Activated CD4-positive, alpha-beta T cell treated with anti-CD3 and anti-CD28 coated beads, Interleukin-2, amount 10 ng/mL, durations not matched to agents 7 days and 5 days (primary cell): ENCODE measurements around the gene TP53AIP1. TPM values are rescaled to one million over a fixed set of nuclear protein-coding genes. Genes with fewer than 3 reads are reported as not detected.
A peak's percentile ranks its signal among the peaks of the same experiment; 100 is the strongest.

Experiments
- CTCF ChIA-PET: fragments of 350-600 bp; sonication (Branson Sonifier 250); formaldehyde crosslinking; loops from one replicate; lab custom pipeline; 2021; ENCODE audit warnings: antibody characterized with exemption; lab: Charles Lee
- POLR2A ChIA-PET: fragments of 350-600 bp; sonication (Branson Sonifier 250); formaldehyde crosslinking; loops from one replicate; lab custom pipeline; 2021; ENCODE audit warnings: antibody characterized with exemption; lab: Charles Lee
- DNase-seq: peaks from one replicate; pipeline ENCODE4 v3.0.0-alpha.2; 2020
- H3K27ac Mint-ChIP-seq: one replicate; pipeline ENCODE4 v1.8.0; 2021; ENCODE audit warnings: mild to moderate bottlenecking, moderate library complexity, mixed read lengths
- H3K27me3 Mint-ChIP-seq: one replicate; pipeline ENCODE4 v1.8.0; 2021; ENCODE audit warnings: mixed read lengths
- H3K36me3 Mint-ChIP-seq: one replicate; pipeline ENCODE4 v1.8.0; 2021; ENCODE audit warnings: low read depth, mixed read lengths
- H3K4me1 Mint-ChIP-seq: one replicate; pipeline ENCODE4 v1.8.0; 2021; ENCODE audit warnings: mixed read lengths
- H3K4me3 Mint-ChIP-seq: one replicate; pipeline ENCODE4 v1.8.0; 2021; ENCODE audit warnings: mild to moderate bottlenecking, moderate library complexity, mixed read lengths
- H3K9me3 Mint-ChIP-seq: one replicate; pipeline ENCODE4 v1.8.0; 2021; ENCODE audit warnings: mixed read lengths
- total RNA-seq, 2 experiments: library from RNA; stranded (reverse); gene quantifications; one replicate each; pipeline ENCODE4 v1.2.3, GENCODE V29; 2021

TP53AIP1 gene
- total RNA-seq, 2 experiments from 2014 or later: not detected

GRCh38 chr11:128941110-128941509, 1.6 kb downstream of the TP53AIP1 start:
- DNase-seq: no peak
- ChIA-PET CTCF (interaction anchor here (1.4 kb wide), 1 partner anchor 55 kb away, joined by 3 read pairs; no protein-coding TSS in a partner anchor), POLR2A (no interaction called here)
- H3K36me3 Mint-ChIP-seq: no peaks in the 10 kb centered on the region
- no peaks in the 10 kb centered on the region for H3K4me1 Mint-ChIP-seq
- H3K4me3 Mint-ChIP-seq: no peak overlapping the region
- H3K9me3 Mint-ChIP-seq: no peaks in the 10 kb centered on the region
- no peaks in the 10 kb centered on the region for H3K27me3 Mint-ChIP-seq
- no peak overlapping the region for H3K27ac Mint-ChIP-seq

DNA sequence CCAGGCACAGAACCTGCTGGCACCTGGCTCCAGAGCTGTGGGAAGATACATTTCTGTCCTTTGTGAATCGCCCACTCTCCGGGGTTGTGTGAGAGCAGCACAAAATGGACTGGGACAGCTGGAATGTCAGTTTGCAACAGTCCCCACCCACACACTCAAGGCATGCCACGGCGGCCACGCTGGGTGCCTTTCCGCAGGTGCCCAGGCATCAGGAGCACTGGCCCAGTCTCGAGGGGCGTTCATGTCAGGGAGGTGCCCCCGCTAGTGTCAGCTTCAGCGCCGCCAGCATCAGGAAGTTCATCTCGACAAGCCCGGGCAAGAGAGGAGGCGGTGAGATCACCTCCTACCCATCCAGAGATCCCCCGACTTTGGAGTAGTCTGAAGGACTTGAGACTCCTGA, 2.1 kb downstream of the TP53AIP1 start:
- no peak overlapping the region for H3K4me3 Mint-ChIP-seq
- ChIA-PET CTCF (interaction anchor here (1.3 to 1.4 kb wide), 2 partner anchors 22 to 54 kb away, joined by 3 read pairs; no protein-coding TSS in a partner anchor), POLR2A (no interaction called here)
- no peak overlapping the region for H3K27ac Mint-ChIP-seq
- no peaks in the 10 kb centered on the region for H3K27me3 Mint-ChIP-seq
- no peak for DNase-seq
- H3K9me3 Mint-ChIP-seq: no peaks in the 10 kb centered on the region
- H3K4me1 Mint-ChIP-seq: no peaks in the 10 kb centered on the region
- H3K36me3 Mint-ChIP-seq: no peaks in the 10 kb centered on the region

GRCh38 chr11:128940156-128940555, 2.5 kb downstream of the TP53AIP1 start:
- Mint-ChIP-seq H3K4me1 (no peaks in the 10 kb centered on the region), H3K27me3 (no peaks in the 10 kb centered on the region), H3K27ac (no peak overlapping the region), H3K4me3 (no peak overlapping the region), H3K9me3 (no peaks in the 10 kb centered on the region), H3K36me3 (no peaks in the 10 kb centered on the region)
- ChIA-PET CTCF (interaction anchor here (1.3 kb wide), 1 partner anchor 21 kb away, joined by 3 read pairs; no protein-coding TSS in a partner anchor), POLR2A (no interaction called here)
- DNase-seq: no peak

DNA sequence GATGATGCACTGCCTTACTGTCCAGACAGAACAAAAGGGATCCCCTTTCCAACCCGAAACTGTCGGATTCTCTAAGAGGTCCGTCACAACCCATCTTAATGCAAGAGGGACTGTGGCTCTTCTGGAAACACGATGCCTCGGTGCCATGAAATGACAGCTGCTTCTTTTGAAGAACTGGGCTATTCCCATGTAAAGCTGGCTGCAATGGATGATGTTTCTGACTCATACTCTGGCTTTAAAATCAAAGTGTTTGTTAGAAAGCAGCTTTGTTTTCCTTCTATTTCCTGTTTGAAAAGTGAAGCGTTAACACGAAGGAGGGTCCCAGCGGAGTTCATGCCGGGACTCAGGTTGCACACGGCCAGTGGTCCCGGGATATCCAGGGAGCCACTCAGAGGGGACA, 3.1 kb downstream of the TP53AIP1 start:
- Mint-ChIP-seq H3K4me3 (no peak overlapping the region), H3K36me3 (no peaks in the 10 kb centered on the region), H3K27me3 (no peaks in the 10 kb centered on the region), H3K9me3 (no peaks in the 10 kb centered on the region), H3K4me1 (no peaks in the 10 kb centered on the region), H3K27ac (no peak overlapping the region)
- ChIA-PET POLR2A (no interaction called here), CTCF (interaction anchor here (1.3 kb wide), 1 partner anchor 21 kb away, joined by 3 read pairs; no protein-coding TSS in a partner anchor)
- DNase-seq: no peak

DNA sequence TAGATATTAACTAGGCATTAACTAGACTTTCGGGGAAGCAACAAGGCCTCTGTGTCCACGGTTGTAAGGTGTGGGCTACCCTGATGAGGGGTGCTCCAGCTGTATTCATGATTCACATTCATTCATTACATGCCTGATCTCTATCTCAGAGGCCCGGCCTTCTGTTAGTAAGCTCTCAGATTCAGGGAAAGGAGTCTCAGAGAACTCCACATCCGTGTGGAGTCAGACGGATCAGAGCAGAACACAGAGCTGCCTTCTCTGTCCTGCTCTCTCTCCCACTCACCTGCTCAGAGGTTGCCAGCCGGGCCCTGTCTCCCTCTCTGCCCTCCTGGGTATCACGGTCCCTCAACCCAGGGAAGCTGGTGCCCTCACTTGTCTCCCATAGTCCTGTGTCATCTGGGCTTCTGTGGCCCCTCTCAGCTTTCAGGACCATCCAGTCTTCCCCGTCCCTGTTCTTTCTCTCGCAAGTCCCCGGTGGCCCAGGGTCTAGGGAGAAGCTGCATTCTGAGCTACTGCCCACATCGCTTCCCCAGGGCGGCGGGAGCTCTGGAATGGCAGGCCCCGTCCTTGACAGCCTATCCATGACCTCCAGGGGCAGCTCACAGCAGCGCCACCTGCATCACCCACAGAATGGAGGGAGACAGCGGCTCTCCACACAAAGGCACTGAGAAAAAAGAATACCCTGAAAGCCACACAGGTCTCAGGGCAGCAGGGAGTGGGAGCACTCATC, 4.3 kb downstream of the TP53AIP1 start:
- no peaks in the 10 kb centered on the region for H3K9me3 Mint-ChIP-seq
- ChIA-PET CTCF (interaction anchor here (0.6 to 0.7 kb wide), 2 partner anchors 12 to 394 kb away, joined by 3 to 4 read pairs; no protein-coding TSS in a partner anchor), POLR2A (no interaction called here)
- H3K36me3 Mint-ChIP-seq: no peaks in the 10 kb centered on the region
- H3K27ac Mint-ChIP-seq: peak overlapping the region; percentile 50
- H3K4me3 Mint-ChIP-seq: no peak overlapping the region
- no peak for DNase-seq
- H3K27me3 Mint-ChIP-seq: no peaks in the 10 kb centered on the region
- H3K4me1 Mint-ChIP-seq: no peaks in the 10 kb centered on the region

DNA sequence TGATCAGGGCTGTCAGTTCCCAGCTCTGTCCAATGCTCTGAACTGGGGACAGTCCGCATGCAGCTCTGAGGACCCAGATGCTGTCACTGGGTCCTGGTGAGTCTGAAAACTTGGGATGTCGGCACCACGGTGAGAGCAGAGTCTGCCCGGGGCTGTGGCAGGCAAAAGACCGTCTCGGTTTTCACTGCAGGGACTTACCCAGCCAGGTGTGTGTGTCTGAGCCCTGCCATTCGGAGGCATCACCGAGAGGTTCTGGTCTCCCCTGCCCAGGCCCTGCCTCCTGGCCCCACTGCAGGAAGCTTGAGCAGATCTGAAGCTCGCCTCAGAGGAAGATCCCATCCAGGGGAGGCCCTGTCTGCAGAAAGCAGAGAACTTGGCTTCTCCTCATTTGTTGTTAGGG, 5.2 kb downstream of the TP53AIP1 start:
- no peak for DNase-seq
- Mint-ChIP-seq H3K4me3 (no peak overlapping the region), H3K9me3 (no peaks in the 10 kb centered on the region), H3K36me3 (no peaks in the 10 kb centered on the region), H3K27ac (peak overlapping the region; percentile 19), H3K4me1 (no peaks in the 10 kb centered on the region), H3K27me3 (no peaks in the 10 kb centered on the region)
- CTCF ChIA-PET: interaction anchor here (1.9 kb wide), 1 partner anchor 11 kb away, joined by 5 read pairs; no protein-coding TSS in a partner anchor
- POLR2A ChIA-PET: no interaction called here

DNA sequence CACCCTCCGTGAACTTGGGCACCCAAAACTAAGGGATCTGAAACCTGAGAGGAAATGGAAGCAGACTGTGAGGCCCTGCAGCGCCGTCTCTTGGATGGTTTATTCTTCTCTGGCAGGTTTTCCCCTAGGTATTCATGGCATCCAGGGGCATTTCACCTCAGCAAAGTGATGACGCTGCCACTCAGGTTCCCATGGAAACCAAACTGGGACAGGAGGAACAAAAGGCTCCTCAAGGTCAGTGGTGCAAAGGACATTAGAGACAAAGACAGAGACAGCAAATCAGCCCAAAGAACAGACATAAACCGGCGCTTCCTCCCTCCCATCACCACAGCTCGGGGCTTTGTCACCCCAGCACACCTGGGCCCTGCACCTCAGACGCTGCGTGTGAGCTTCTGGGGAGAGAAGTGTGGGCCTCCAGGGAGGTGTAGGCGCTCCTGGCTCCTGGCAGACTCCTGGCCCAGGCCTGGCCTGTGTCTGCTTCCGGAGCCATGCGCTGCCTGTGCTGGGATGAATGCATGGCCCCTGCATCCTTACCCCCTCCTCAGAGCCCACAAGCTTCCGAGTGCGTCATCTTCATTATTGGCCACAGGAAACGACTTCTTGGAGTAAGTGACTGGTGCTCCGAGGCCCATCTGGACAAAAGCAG, 5.9 kb downstream of the TP53AIP1 start:
- no peaks in the 10 kb centered on the region for H3K27me3 Mint-ChIP-seq

GRCh38 chr11:128934926-128935325, 7.7 kb downstream of the TP53AIP1 start:
- H3K4me3 Mint-ChIP-seq: no peak overlapping the region
- no peaks in the 10 kb centered on the region for H3K27me3 Mint-ChIP-seq
- POLR2A ChIA-PET: no interaction called here
- no peak for DNase-seq
- CTCF ChIA-PET: interaction anchor here (0.6 to 0.9 kb wide), 2 partner anchors 149 to 282 kb away, joined by 3 read pairs; no protein-coding TSS in a partner anchor
- H3K36me3 Mint-ChIP-seq: no peaks in the 10 kb centered on the region
- H3K27ac Mint-ChIP-seq: no peak overlapping the region
- no peaks in the 10 kb centered on the region for H3K9me3 Mint-ChIP-seq
- no peaks in the 10 kb centered on the region for H3K4me1 Mint-ChIP-seq

More for the DNA sequence above, 5.9 kb downstream of the TP53AIP1 start:
- H3K36me3 Mint-ChIP-seq: no peaks in the 10 kb centered on the region
- no peak overlapping the region for H3K27ac Mint-ChIP-seq
- no peak overlapping the region for H3K4me3 Mint-ChIP-seq
- DNase-seq: no peak
- no peaks in the 10 kb centered on the region for H3K9me3 Mint-ChIP-seq
- CTCF ChIA-PET: interaction anchor here (1.9 kb wide), 1 partner anchor 11 kb away, joined by 5 read pairs; no protein-coding TSS in a partner anchor
- POLR2A ChIA-PET: no interaction called here
- H3K4me1 Mint-ChIP-seq: no peaks in the 10 kb centered on the region

GRCh38 chr11:128934351-128934750, 8.3 kb downstream of the TP53AIP1 start:
- POLR2A ChIA-PET: no interaction called here
- H3K27ac Mint-ChIP-seq: no peak overlapping the region
- no peaks in the 10 kb centered on the region for H3K36me3 Mint-ChIP-seq
- H3K4me1 Mint-ChIP-seq: peaks cover 3% of the 10 kb centered on the region
- no peaks in the 10 kb centered on the region for H3K27me3 Mint-ChIP-seq
- H3K4me3 Mint-ChIP-seq: no peak overlapping the region
- no peaks in the 10 kb centered on the region for H3K9me3 Mint-ChIP-seq
- no peak for DNase-seq
- CTCF ChIA-PET: no interaction called here

- CTCF ChIA-PET: no interaction called here
- no peaks in the 10 kb centered on the region for H3K27me3 Mint-ChIP-seq
- POLR2A ChIA-PET: no interaction called here
Measured at GRCh38 chr11:128933481-128934178, 9.0 kb downstream of the TP53AIP1 start.

DNA sequence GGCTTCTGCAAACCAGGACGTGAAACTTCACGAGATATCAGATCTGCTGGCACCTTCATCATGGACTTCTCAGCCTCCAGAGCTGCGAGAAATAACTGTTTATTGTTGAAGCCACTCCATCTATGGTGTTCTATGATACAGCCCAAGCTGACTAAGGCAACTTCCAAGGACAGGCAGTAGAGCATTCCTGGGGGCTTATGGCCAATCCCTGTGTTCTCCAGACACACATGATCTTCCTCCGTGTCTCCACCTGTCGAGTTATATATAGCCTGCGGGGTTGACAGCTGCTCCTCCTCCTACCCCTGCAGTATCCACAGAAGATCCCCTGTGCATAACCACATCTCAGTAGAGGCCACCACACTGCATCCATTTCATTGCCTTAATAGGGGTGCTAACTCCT, 11.0 kb downstream of the TP53AIP1 start:
- CTCF ChIA-PET: interaction anchor here (0.6 kb wide), 1 partner anchor 774 kb away, joined by 5 read pairs; no protein-coding TSS in a partner anchor
- H3K4me3 Mint-ChIP-seq: no peak overlapping the region
- POLR2A ChIA-PET: no interaction called here

More at GRCh38 chr11:128933481-128934178, 9.0 kb downstream of the TP53AIP1 start:
- DNase-seq: no peak
- H3K4me1 Mint-ChIP-seq: peaks cover 6% of the 10 kb centered on the region
- H3K27ac Mint-ChIP-seq: no peak overlapping the region
- no peaks in the 10 kb centered on the region for H3K9me3 Mint-ChIP-seq
- H3K4me3 Mint-ChIP-seq: no peak overlapping the region
- no peaks in the 10 kb centered on the region for H3K36me3 Mint-ChIP-seq

DNA sequence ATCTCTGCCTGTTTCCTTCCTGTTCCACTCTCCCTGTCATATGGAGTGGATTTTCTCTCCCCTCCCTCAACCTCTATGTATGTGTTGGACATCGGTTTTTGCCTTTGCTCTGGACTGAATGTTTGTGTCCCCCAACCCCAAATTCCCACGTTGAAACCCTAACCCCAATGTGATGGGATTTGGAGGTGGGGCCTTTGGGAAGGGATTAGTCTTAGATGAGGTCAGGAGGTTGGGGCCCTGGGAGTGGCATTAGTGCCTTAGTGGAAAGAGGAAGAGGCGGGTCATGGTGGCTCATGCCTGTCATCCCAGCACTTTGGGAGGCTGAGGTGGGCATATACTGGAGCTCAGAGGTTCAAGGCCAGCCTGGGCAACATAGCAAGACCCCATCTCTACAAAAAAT, 11.6 kb downstream of the TP53AIP1 start:
- no peak for DNase-seq
- H3K27ac Mint-ChIP-seq: no peak overlapping the region
- CTCF ChIA-PET: no interaction called here
- peaks cover 14% of the 10 kb centered on the region for H3K4me1 Mint-ChIP-seq
- no peaks in the 10 kb centered on the region for H3K36me3 Mint-ChIP-seq
- H3K27me3 Mint-ChIP-seq: no peaks in the 10 kb centered on the region
- H3K9me3 Mint-ChIP-seq: no peaks in the 10 kb centered on the region
- POLR2A ChIA-PET: no interaction called here
- no peak overlapping the region for H3K4me3 Mint-ChIP-seq

More for the DNA sequence above, 11.0 kb downstream of the TP53AIP1 start:
- no peak for DNase-seq
- Mint-ChIP-seq H3K4me1 (peaks cover 14% of the 10 kb centered on the region), H3K36me3 (no peaks in the 10 kb centered on the region), H3K9me3 (no peaks in the 10 kb centered on the region), H3K27me3 (no peaks in the 10 kb centered on the region), H3K27ac (no peak overlapping the region)
